CD4-positive, alpha-beta T cell treated with Interleukin-1 beta for 1 hour (primary cell): ENCODE measurements around the gene ZGLP1.

Experiments
- DNase-seq, 2 donors: peaks; one replicate each; pipeline ENCODE4 v3.0.0-alpha.2; 2020 to 2022

The ZGLP1 gene

DNA sequence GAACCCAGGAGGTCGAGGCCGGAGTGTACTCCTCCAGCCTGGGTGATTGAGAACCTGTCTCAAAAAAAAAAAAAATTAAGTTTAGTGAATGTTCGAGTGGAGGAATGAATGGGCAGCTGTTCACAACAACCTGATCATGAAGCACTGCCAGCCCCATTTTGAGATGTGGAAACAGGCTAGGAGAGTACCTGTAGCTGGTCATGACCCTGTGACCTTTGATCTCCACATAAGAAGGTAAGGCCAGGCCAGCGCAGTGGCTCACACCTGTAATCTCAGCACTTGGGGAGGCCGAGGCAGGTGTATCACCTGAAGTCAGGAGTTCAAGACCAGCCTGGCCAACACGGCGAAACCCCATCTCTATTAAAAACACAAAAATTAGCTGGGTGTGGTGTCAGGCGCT lies 16.1 kb upstream of the ZGLP1 start:
- no peak for DNase-seq

DNA sequence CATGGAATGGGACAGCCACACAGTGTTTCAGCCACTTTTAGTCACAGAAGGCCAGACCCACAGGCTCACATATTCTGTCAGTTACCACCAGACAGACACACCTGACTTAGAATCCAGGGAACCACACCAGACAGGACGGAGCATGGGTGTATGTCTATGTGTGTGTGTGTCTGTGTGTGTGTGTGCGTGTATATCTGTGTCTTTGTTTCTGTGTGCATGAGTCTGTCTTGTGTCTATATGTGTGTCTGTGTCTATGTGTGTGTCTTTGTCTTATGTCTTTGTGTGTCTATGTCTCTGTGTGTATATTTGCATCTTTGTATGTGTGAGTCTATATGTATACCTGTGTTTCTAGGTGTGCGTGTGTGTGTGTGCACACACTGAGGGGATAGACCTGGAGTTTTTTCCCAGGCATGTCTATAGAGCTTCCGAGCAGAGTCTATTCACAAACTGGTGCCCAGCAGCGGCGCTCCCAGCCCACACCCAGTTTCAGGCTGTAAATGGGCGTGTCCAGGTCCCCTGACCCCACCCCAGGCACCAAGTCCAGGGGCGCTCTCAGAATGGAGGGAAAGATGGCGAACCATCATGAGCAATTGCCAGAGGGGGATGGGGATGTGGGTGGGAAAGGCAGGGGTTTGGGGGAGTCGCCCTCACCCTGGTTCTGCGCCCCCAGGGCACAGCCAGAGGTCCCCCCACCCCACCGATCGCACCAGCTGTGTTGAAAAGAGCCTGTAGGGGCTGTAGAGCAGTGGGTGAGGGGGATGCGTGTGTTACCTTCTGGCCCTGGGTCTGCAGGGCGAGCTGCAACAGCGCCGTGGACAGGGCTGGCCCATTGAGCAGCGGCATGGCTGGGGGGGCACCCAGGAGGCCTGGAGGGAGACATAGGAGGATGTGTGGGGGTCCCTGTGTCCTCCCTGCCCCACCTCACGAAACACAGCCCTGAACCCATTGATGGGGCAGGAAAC lies 12.5 kb upstream of the ZGLP1 start:
- no peak for DNase-seq

GRCh38 chr19:10321417-10321797 lies 11.8 kb upstream of the ZGLP1 start:
- no peak for DNase-seq

DNA sequence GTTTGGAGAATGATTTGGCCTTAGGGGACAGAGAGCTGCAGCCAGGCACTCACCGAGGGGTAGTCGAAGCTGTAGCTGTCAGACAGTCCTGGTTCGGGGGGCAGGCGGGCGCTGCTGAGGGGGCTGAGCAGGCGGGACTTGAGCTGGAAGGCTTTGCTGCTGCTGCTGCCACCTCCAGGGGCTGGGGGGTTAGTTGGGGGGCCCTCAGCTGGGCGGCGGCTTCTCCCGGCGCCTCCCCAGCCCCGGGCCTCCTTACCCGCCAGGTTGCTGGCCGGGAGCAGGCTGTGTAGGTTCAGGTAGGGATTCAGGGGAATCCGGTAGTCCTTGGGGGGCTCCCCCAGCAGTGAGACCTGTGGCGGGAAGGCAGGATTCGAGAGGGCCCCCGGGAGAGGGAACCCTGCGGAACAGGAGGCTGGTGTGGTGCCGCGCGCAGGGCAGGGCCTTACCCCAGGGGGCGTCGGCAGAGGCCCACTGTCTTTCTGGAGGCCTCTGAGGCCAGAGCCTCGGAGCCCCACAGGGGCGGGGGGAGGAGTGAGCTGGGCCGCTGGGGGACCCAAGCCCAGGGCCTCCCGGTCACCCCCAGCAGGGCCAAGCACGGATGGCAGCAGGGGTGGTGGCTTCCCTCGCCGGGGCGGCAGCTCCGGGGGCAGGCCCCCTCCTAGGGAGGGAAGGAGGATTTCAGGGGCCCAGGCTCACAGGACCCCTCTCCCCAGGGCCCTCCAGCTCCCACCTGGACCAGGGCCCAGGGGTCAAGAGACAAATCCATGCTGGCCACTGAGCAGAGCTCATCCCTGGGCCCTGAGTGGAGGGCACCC lies 11.2 kb upstream of the ZGLP1 start:
- no peak for DNase-seq

DNA sequence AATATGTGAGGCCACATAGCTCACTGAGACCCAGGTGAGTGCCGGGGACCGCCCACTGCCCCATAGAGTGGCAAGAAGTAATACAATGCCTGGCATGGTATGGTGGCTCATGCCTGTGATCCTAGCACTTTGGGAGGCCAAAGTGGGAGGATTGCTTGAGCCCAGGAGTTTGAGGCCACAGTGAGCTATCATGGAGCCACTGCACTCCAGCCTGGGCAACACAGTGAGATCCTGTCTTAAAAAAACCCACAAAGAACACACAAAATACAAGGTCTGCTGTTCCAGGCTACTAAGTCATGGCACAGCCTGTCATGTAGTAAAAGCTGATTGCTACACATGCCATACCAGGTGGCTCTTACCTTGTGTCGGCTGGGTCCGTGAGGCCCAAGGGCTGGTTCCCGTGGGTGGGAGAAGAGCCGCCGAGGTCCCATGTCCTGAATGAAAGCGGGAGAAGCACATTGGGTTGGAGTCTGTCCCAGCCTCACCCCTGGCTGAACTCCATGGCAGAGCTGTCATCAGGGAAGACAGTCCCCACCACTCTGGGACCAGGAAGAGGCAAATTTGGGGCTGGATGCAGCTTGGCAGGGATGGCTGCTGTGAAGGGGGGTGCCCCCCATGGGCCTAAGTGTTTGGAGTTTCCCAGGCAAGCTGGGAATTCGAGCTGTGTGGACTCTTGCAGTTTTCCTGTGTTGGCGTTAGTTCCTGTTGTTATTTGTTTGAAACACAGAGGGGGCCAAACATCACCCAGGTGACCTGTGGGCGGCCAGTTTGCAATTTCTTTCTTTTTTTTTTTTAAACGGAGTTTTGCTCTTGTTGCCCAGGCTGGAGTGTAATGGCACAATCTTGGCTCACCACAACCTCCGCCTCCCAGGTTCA lies 9.4 kb upstream of the ZGLP1 start:
- DNase-seq: no peak

- no peak for DNase-seq
Measured at GRCh38 chr19:10317857-10318462, 8.3 kb upstream of the ZGLP1 start.

DNA sequence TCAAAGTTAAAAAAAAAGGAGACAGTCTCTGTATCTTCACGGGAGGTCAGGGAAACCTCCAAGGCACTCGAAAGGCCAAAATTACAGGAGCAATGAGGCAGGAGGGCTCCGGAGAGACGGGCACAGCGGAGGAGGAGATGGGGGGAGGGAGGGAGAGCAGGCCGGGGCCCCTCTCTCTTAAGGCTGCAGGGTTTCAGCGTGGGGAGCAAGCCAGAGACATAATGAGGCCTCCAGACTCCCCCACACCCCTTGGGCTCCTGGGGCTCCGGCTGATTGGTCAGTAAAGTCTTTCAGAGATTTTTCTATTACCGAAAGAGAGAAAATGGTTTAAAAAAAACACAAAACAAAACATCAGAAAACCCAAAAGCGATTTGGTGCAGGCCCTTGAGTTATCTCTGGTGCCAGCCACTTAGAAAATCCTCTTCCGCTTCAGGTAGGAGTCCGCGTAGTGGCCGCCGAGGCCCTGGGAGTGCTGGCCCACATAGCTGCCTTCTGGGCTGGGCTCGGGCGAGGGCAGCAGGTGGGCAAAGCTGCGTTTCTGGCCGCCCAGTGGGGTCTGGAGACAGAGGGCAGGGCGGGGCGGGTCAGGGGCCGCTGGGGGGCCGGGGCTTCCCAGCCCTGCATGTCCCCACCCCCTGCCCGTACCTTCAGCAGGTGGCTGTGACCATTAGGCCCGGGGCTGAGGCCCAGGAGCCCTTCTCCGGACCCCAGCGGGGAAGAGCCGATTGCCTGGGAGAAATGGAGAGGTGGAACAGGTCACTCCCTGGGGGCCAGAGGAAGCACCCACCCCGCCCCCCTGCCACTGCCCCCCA lies 7.6 kb upstream of the ZGLP1 start:
- no peak for DNase-seq

GRCh38 chr19:10316229-10317044 lies 6.8 kb upstream of the ZGLP1 start:
- no peak for DNase-seq

- peak; percentile 89 to 92 for DNase-seq
Measured at GRCh38 chr19:10315335-10316214, 6.0 kb upstream of the ZGLP1 start, which contains the start of gene FDX2. Gene FDX2, minus strand, starts transcription at chr19:10316015. Its CDS starts 19 bp downstream, at chr19:10315996.

DNA sequence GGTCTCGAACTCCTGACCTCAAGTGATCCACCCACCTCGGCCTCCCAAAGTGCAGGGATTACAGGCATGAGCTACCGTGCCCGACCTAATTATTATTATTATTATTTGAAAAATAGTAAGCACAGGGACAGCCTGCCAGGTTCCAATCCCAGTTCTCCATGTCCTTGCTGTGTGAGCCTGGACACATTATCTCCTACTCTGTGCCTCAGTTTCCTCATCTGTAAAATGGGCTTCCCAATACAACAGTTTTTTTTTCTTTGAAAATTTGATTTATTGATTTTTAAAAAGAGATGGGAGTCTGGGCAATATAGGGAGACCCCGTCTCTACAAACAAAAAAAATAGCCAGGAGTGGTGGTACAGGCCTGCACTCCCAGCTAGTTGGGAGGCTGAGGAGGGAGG lies 3.3 kb downstream of the ZGLP1 start:
- no peak for DNase-seq

DNA sequence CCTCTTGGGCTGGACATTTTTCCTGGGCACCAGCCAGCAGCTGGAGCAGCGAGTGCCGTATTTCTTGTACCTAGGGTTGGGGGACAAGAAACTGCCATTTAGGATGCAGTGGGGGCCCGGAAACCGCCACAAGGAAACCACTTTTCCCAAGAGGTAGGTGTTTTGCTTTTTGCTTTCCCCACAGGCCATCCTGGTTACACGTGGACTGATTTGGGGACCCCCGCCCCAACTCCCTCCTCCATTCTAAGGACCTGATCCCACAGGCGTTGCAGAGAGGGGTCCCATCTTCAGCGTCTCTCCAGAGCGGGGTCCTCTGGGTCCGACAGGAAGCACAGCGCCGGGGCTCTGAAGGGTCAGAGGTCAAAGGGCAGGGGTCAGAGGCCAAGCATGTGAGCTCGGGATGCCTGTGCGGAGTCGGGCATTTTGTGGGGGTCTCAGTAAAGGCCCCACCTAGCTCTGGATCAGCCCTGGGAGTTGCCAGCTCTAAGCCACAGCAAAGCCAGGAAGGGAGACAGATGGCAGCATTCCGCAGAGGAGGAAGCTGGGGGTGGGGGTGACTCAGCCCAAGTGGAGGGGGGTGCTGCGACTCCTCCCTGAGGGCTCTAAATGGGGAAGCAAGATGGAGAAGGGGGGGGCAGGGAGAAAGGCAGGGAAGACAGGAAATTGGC lies 4.3 kb downstream of the ZGLP1 start:
- peak in 1 of 2 donors; percentile 56 for DNase-seq

DNA sequence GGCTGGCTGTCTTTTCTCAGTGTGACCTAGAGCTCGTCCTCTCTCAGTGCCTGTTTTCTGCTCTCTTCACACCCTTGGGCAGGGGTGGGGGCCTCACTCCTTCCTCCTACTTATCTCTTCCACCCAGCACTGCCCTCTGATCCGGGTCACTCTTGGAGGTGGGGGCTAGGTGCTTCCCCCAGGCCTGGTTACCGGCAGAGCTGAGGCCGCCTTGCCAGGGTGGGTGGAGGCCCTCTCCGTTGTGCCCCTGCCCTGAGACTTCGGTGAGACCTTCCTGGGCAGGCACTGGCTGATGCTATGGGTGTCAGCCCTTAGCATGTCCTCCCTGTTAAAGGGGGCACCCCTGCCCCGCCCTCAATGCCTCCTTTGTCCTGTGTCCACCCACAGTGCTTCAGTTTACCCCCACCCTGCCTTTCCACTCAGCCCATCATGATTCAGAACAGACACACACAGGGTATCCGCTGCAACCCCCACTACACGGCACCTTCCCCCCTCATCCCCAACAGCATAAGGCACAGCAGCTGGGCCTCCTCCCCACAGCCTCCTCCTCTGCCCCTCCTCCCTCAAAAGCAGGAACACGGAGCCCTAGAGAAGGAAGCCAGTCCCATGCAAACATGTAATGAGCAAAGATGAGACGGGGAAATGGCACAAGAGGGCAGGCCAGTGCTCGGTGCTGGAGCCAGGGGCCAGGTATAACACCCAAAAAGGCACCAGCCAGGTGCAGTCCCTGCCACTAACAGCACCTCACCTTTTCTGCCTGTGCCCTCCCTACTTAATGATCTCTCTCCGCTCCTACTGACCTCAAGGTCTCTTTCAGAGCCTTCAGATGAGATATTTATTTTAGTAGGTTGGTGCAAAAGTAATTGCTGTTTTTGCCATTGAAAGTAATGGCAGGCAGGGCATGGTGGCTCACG lies 9.8 kb downstream of the ZGLP1 start:
- no peak for DNase-seq

- no peak for DNase-seq
Measured at GRCh38 chr19:10295847-10296591, 13.6 kb downstream of the ZGLP1 start.

GRCh38 chr19:10295305-10295846 lies 14.2 kb downstream of the ZGLP1 start:
- peak; percentile 83 to 84 for DNase-seq

GRCh38 chr19:10294368-10294697 lies 15.3 kb downstream of the ZGLP1 start:
- DNase-seq: no peak

GRCh38 chr19:10293637-10294367 lies 15.8 kb downstream of the ZGLP1 start:
- DNase-seq: no peak
